ENCODE results near the gene DOC2A.

- no peak for TF ChIP-seq CTCF (IDR thresholded peaks at IDR 0.05; ENCODE audit: low read depth, low read length, poor library complexity, severe bottlenecking)
- TF ChIP-seq EZH2phosphoT487 (IDR thresholded peaks at IDR 0.05; ENCODE audit: borderline replicate concordance, low read length): no peak
Observed at GRCh38 chr16:30018731-30019158, 7.9 kb upstream of the DOC2A start.
